Measurements from ENCODE around the gene CCDC148. TPM values are rescaled to one million over a fixed set of nuclear protein-coding genes. Genes with fewer than 3 reads are reported as not detected.

CCDC148 gene
- total RNA-seq, 1 donor from 2014 or later: 2.4 TPM

- no peak overlapping the region for H3K27ac Mint-ChIP-seq (ENCODE audit: unreplicated experiment)
- FAIRE-seq: no peak
- DNase-seq (ENCODE audit: low read depth): no peak
- H3K4me3 ChIP-seq (ENCODE audit: insufficient read depth, low read depth, low read length): no peak overlapping the region
- no peaks in the 10 kb centered on the region for H3K27me3 ChIP-seq (ENCODE audit: insufficient read depth, low read length)
- TF ChIP-seq CTCF (IDR thresholded peaks at IDR 0.05; ENCODE audit: insufficient read depth, low read depth, low read length) (no peak), EZH2 (IDR thresholded peaks at IDR 0.05; ENCODE audit: insufficient read depth, low read length) (no peak)
- H3K9me3 ChIP-seq (ENCODE audit: insufficient read depth, low read depth, low read length): no peaks in the 10 kb centered on the region
- H3K4me1 Mint-ChIP-seq (ENCODE audit: low read depth, unreplicated experiment): peaks cover 30% of the 10 kb centered on the region
- H3K79me2 ChIP-seq (ENCODE audit: insufficient read depth, low read length): no peaks in the 10 kb centered on the region
- H3K27me3 Mint-ChIP-seq (ENCODE audit: low read depth, unreplicated experiment): no peaks in the 10 kb centered on the region
- H3K27ac ChIP-seq (ENCODE audit: low read depth, low read length): no peak overlapping the region
- no peak overlapping the region for H2AFZ ChIP-seq (ENCODE audit: low read depth, low read length)
- H3K36me3 ChIP-seq (ENCODE audit: insufficient read depth, low read length): no peaks in the 10 kb centered on the region
- H3K9ac ChIP-seq (ENCODE audit: low read length): no peak overlapping the region
- H4K20me1 ChIP-seq (ENCODE audit: insufficient read depth, low read length): no peaks in the 10 kb centered on the region
- no peak overlapping the region for H3K4me3 Mint-ChIP-seq (ENCODE audit: unreplicated experiment)
- no peak overlapping the region for H3K4me2 ChIP-seq (ENCODE audit: low read length)
- H3K4me1 ChIP-seq (ENCODE audit: insufficient read depth, low read length): peaks cover 4% of the 10 kb centered on the region
- no peaks in the 10 kb centered on the region for H3K36me3 Mint-ChIP-seq (ENCODE audit: low read depth, unreplicated experiment)
- H3K9me3 Mint-ChIP-seq (ENCODE audit: unreplicated experiment): no peaks in the 10 kb centered on the region
Measured at GRCh38 chr2:158207354-158207753, 249.2 kb downstream of the CCDC148 start.

- no peak for FAIRE-seq
- no peak for TF ChIP-seq CTCF (IDR thresholded peaks at IDR 0.05; ENCODE audit: insufficient read depth, low read depth, low read length)
- Histone ChIP-seq H3K27me3 (ENCODE audit: insufficient read depth, low read length) (no peaks in the 10 kb centered on the region), H3K79me2 (ENCODE audit: insufficient read depth, low read length) (no peaks in the 10 kb centered on the region), H3K27ac (ENCODE audit: low read depth, low read length) (no peak overlapping the region), H3K4me1 (ENCODE audit: insufficient read depth, low read length) (peaks cover 5% of the 10 kb centered on the region), H2AFZ (ENCODE audit: low read depth, low read length) (no peak overlapping the region), H3K4me2 (ENCODE audit: low read length) (no peak overlapping the region), H3K4me3 (ENCODE audit: insufficient read depth, low read depth, low read length) (no peak overlapping the region), H4K20me1 (ENCODE audit: insufficient read depth, low read length) (no peaks in the 10 kb centered on the region), H3K9ac (ENCODE audit: low read length) (no peak overlapping the region), H3K9me3 (ENCODE audit: insufficient read depth, low read depth, low read length) (no peaks in the 10 kb centered on the region), H3K36me3 (ENCODE audit: insufficient read depth, low read length) (no peaks in the 10 kb centered on the region)
- Mint-ChIP-seq H3K4me1 (ENCODE audit: low read depth, unreplicated experiment) (peaks cover 36% of the 10 kb centered on the region), H3K27ac (ENCODE audit: unreplicated experiment) (peak overlapping the region; percentile 27), H3K36me3 (ENCODE audit: low read depth, unreplicated experiment) (no peaks in the 10 kb centered on the region), H3K9me3 (ENCODE audit: unreplicated experiment) (no peaks in the 10 kb centered on the region), H3K27me3 (ENCODE audit: low read depth, unreplicated experiment) (no peaks in the 10 kb centered on the region), H3K4me3 (ENCODE audit: unreplicated experiment) (no peak overlapping the region)
- DNase-seq (ENCODE audit: low read depth): no peak
Measured at GRCh38 chr2:158205215-158205614, 251.3 kb downstream of the CCDC148 start.

- peak overlapping the region; percentile 1 for H3K4me3 Mint-ChIP-seq (ENCODE audit: unreplicated experiment)
- Histone ChIP-seq H4K20me1 (ENCODE audit: insufficient read depth, low read length) (no peaks in the 10 kb centered on the region), H3K36me3 (ENCODE audit: insufficient read depth, low read length) (no peaks in the 10 kb centered on the region), H3K4me2 (ENCODE audit: low read length) (no peak overlapping the region), H3K27me3 (ENCODE audit: insufficient read depth, low read length) (no peaks in the 10 kb centered on the region), H3K27ac (ENCODE audit: low read depth, low read length) (no peak overlapping the region), H3K79me2 (ENCODE audit: insufficient read depth, low read length) (no peaks in the 10 kb centered on the region), H3K4me1 (ENCODE audit: insufficient read depth, low read length) (peaks cover 5% of the 10 kb centered on the region), H3K9me3 (ENCODE audit: insufficient read depth, low read depth, low read length) (no peaks in the 10 kb centered on the region), H2AFZ (ENCODE audit: low read depth, low read length) (no peak overlapping the region), H3K4me3 (ENCODE audit: insufficient read depth, low read depth, low read length) (no peak overlapping the region), H3K9ac (ENCODE audit: low read length) (no peak overlapping the region)
- no peaks in the 10 kb centered on the region for H3K27me3 Mint-ChIP-seq (ENCODE audit: low read depth, unreplicated experiment)
- no peak for FAIRE-seq
- H3K36me3 Mint-ChIP-seq (ENCODE audit: low read depth, unreplicated experiment): no peaks in the 10 kb centered on the region
- no peaks in the 10 kb centered on the region for H3K9me3 Mint-ChIP-seq (ENCODE audit: unreplicated experiment)
- TF ChIP-seq CTCF (IDR thresholded peaks at IDR 0.05; ENCODE audit: insufficient read depth, low read depth, low read length) (no peak), EZH2 (IDR thresholded peaks at IDR 0.05; ENCODE audit: insufficient read depth, low read length) (no peak)
- peak overlapping the region; percentile 27 for H3K27ac Mint-ChIP-seq (ENCODE audit: unreplicated experiment)
- H3K4me1 Mint-ChIP-seq (ENCODE audit: low read depth, unreplicated experiment): peaks cover 36% of the 10 kb centered on the region
- peak; percentile 16 for DNase-seq (ENCODE audit: low read depth)
Measured at GRCh38 chr2:158204741-158205165, 251.8 kb downstream of the CCDC148 start.
